Activated B cell treated with CpG ODN at 0.5 μM for 24 hours (primary cell): ENCODE measurements around the gene RAB8A. TPM values are rescaled to one million over a fixed set of nuclear protein-coding genes. Genes with fewer than 3 reads are reported as not detected.

Experiments
- ATAC-seq: fragments of 200-7000 bp; cut with Tn5 transposase; one replicate; pipeline ENCODE4 v1.10.0; 2021; ENCODE audit warnings: low read depth, mild to moderate bottlenecking, moderate library complexity
- CTCF ChIA-PET: fragments of 350-600 bp; sonication (Branson Sonifier 250); formaldehyde crosslinking; loops from one replicate; lab custom pipeline; 2021; ENCODE audit warnings: antibody characterized with exemption; lab: Charles Lee
- POLR2A ChIA-PET: fragments of 350-600 bp; sonication (Branson Sonifier 250); formaldehyde crosslinking; loops from one replicate; lab custom pipeline; 2021; ENCODE audit warnings: antibody characterized with exemption; lab: Charles Lee
- DNase-seq: peaks from one replicate; pipeline ENCODE4 v3.0.0; 2022
- H3K27ac Mint-ChIP-seq: one replicate; pipeline ENCODE4 v1.8.0; 2020; ENCODE audit warnings: mixed read lengths
- H3K27me3 Mint-ChIP-seq: one replicate; pipeline ENCODE4 v1.8.0; 2021; ENCODE audit warnings: mixed read lengths
- H3K36me3 Mint-ChIP-seq: one replicate; pipeline ENCODE4 v1.8.0; 2021; ENCODE audit warnings: low read depth, mixed read lengths
- H3K4me1 Mint-ChIP-seq: one replicate; pipeline ENCODE4 v1.8.0; 2021; ENCODE audit warnings: mixed read lengths
- H3K4me3 Mint-ChIP-seq: one replicate; pipeline ENCODE4 v1.8.0; 2020; ENCODE audit warnings: mild to moderate bottlenecking, mixed read lengths
- H3K9me3 Mint-ChIP-seq: one replicate; pipeline ENCODE4 v1.8.0; 2020; ENCODE audit warnings: mixed read lengths
- CTCF ChIP-seq: fragments of 200-600 bp; IDR thresholded peaks from one replicate; pipeline ENCODE4 v1.8.0; 2022; ENCODE audit warnings: antibody characterized with exemption, mild to moderate bottlenecking
- intact Hi-C: fragments of 100-400 bp; cut with micrococcal nuclease; formaldehyde crosslinking; loops from one replicate; pipeline ENCODE4 v1.15.1; 2024
- total RNA-seq: library from RNA; stranded (reverse); gene quantifications from 2 replicates; pipeline ENCODE4 v1.2.3, GENCODE V29; 2022

The RAB8A gene
- total RNA-seq, 1 donor from 2014 or later, result 157 TPM

GRCh38 chr19:16139752-16140151, 28.1 kb downstream of the RAB8A start:
- ChIA-PET POLR2A (interaction anchor here (0.5 to 15.4 kb wide), 8 partner anchors 8 to 115 kb away, joined by 3 to 338 read pairs (median 18); partner anchors contain the start of genes FAM32A and RAB8A), CTCF (no interaction called here)
- Mint-ChIP-seq H3K27ac (peak overlapping the region; percentile 72), H3K27me3 (no peaks in the 10 kb centered on the region), H3K4me3 (peak overlapping the region; percentile 17), H3K36me3 (peaks cover 9% of the 10 kb centered on the region), H3K4me1 (peaks cover 73% of the 10 kb centered on the region), H3K9me3 (no peaks in the 10 kb centered on the region)
- no peak for TF ChIP-seq CTCF
- DNase-seq (no peak), ATAC-seq (no peak)
- intact Hi-C loops, result loop anchor here (2.0 to 5.0 kb wide), 4 partner anchors 21 to 448 kb away; no protein-coding TSS in a partner anchor

- Mint-ChIP-seq H3K27me3 (no peaks in the 10 kb centered on the region), H3K9me3 (no peaks in the 10 kb centered on the region), H3K27ac (peak overlapping the region; percentile 90), H3K4me3 (peak overlapping the region; percentile 56), H3K4me1 (peaks cover 78% of the 10 kb centered on the region), H3K36me3 (peaks cover 14% of the 10 kb centered on the region)
- ChIA-PET CTCF (interaction anchor here (0.7 to 2.0 kb wide), 5 partner anchors 23 to 78 kb away, joined by 3 to 14 read pairs (median 4); no protein-coding TSS in a partner anchor), POLR2A (interaction anchor here (0.5 to 15.4 kb wide), 18 partner anchors 9 to 447 kb away, joined by 3 to 338 read pairs (median 6); partner anchors contain the start of genes FAM32A, KLF2, RAB8A and TPM4)
- no peak for TF ChIP-seq CTCF
- DNase-seq (peak; percentile 58), ATAC-seq (peak; percentile 70)
- intact Hi-C loops, result loop anchor here (1.0 to 5.0 kb wide), 6 partner anchors 20 to 446 kb away; no protein-coding TSS in a partner anchor
These were observed 29.4 kb downstream of the RAB8A start for GRCh38 chr19:16141043-16141442.

- ATAC-seq (no peak), DNase-seq (no peak)
- intact Hi-C loops, result loop anchor here (5.0 kb wide), 2 partner anchors 120 to 445 kb away; no protein-coding TSS in a partner anchor
- no peak for TF ChIP-seq CTCF
- Mint-ChIP-seq H3K36me3 (peaks cover 20% of the 10 kb centered on the region), H3K9me3 (no peaks in the 10 kb centered on the region), H3K4me3 (no peak overlapping the region), H3K4me1 (peaks cover 82% of the 10 kb centered on the region), H3K27me3 (no peaks in the 10 kb centered on the region), H3K27ac (peak overlapping the region; percentile 99)
- CTCF ChIA-PET, result interaction anchor here (0.9 to 2.0 kb wide), 4 partner anchors 24 to 80 kb away, joined by 4 to 14 read pairs (median 6); no protein-coding TSS in a partner anchor
- POLR2A ChIA-PET, result interaction anchor here (1.0 to 15.4 kb wide), 12 partner anchors 8 to 183 kb away, joined by 4 to 338 read pairs (median 30); partner anchors contain the start of genes KLF2, RAB8A and TPM4
These were observed 30.4 kb downstream of the RAB8A start for GRCh38 chr19:16142032-16142580.

GRCh38 chr19:16143399-16144215, 31.9 kb downstream of the RAB8A start, which contains the start of gene HSH2D:
Gene HSH2D, plus strand, starts transcription at chr19:16143685. Its CDS starts 5,066 bp downstream, at chr19:16148751.
- peaks cover 25% of the 10 kb centered on the region for H3K36me3 Mint-ChIP-seq
- intact Hi-C loops, result loop anchor here (1.0 to 5.0 kb wide), 6 partner anchors 25 to 444 kb away; partner anchors contain the start of gene RAB8A
- ATAC-seq, result peak; percentile 71
- H3K27ac Mint-ChIP-seq, result peak within 1 kb of the TSS; percentile 99
- peak; percentile 82 for DNase-seq
- TF ChIP-seq CTCF, result no peak
- ChIA-PET POLR2A (interaction anchor here (0.5 to 15.4 kb wide), 40 partner anchors 9 to 1764 kb away, joined by 3 to 338 read pairs (median 6); partner anchors contain the start of genes AP1M1, FAM32A, RAB8A and TPM4), CTCF (interaction anchor here (0.9 to 1.9 kb wide), 9 partner anchors 24 to 102 kb away, joined by 3 to 13 read pairs (median 4); partner anchors contain the start of gene FAM32A)
- H3K4me1 Mint-ChIP-seq, result peaks cover 94% of the 10 kb centered on the region
- H3K27me3 Mint-ChIP-seq, result no peaks in the 10 kb centered on the region
- peak within 1 kb of the TSS; percentile 97 for H3K4me3 Mint-ChIP-seq
- no peaks in the 10 kb centered on the region for H3K9me3 Mint-ChIP-seq
